CD4-positive, alpha-beta T cell treated with Interleukin-17A for 4 hours (primary cell): ENCODE results near the gene C19orf67.
A peak's percentile ranks its signal among the peaks of the same experiment; 100 is the strongest.

Experiments used
- DNase-seq: peaks from one replicate; pipeline ENCODE4 v3.0.0-alpha.2; 2020; ENCODE audit warnings: mixed read lengths

C19orf67 gene

DNA sequence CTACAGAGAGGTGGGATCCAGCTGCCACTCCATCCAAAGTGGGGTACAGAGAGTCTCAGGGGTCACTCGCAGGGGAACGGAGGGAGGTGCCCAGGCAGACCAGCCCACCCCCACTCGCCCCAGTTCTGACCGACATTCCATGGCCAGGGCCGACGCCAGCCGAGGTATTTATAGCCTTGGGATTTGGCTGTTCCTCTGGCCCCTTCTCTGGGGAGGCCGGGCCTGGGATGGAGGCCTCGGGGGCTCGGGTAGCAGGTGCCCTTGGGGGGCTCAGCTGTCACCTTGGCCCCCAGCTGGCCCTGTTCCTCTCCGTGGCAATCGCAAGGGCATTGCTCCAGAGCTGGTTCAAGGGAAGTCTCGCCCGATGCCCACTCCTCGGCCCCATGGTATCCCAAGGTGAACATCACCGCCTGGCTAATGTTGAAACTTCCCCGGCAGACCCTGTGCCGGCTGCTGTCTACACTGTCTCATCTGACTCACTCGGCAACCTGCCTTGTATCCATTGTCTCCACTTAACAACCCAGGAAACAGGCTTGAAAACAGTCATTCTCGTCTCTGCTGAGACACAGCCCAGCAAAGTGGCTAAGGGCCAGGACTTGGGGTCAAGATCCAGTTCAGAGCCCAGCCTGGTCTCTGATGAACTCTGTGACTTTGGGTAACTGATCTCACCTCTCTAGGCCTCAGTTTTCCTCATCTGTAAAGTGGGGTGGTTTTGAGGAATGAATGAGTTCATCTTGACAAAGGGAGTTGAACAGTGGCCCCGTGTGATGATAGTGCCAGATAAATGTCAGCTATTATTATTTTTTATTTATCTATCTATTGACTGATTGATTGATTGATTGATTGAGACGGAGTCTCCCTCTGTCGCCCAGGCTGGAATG lies 22.2 kb upstream of the C19orf67 start:
- no peak for DNase-seq

- DNase-seq = no peak
Measured at GRCh38 chr19:14106840-14107239, 21.3 kb upstream of the C19orf67 start.

- no peak for DNase-seq
Measured at GRCh38 chr19:14105680-14106079, 20.1 kb upstream of the C19orf67 start.

GRCh38 chr19:14103310-14103709 lies 17.7 kb upstream of the C19orf67 start:
- no peak for DNase-seq

GRCh38 chr19:14102756-14103155 lies 17.2 kb upstream of the C19orf67 start:
- no peak for DNase-seq

DNA sequence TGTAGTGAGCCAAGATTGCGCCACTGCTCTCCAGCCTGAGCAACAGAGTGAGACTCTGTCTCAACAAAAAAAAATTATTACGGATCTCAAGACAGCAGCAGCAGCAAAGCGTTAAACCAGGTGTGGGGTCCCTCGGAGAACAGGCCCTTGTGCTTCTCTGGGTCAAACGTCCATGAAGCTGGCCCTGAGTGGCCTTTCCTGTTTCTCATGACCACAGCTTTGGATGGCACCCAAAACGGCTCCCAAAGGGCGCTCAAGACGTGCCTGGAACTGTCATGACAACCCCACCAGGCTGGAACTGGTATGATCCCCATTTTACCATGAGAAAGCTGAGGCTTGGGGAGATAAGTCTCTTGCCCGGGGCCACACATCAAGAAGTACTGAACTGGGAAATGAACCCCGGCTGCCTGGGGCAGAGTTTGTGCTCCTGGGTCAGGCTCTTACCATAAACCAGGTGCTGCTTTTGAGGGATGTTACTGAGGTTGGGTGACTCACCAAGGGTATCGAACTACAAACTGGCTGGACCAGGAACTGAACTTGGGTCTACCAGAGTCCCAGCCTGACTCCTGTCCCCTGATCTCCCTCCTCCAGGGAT lies 16.6 kb upstream of the C19orf67 start:
- DNase-seq = no peak

GRCh38 chr19:14101003-14101545 lies 15.5 kb upstream of the C19orf67 start:
- no peak for DNase-seq

DNA sequence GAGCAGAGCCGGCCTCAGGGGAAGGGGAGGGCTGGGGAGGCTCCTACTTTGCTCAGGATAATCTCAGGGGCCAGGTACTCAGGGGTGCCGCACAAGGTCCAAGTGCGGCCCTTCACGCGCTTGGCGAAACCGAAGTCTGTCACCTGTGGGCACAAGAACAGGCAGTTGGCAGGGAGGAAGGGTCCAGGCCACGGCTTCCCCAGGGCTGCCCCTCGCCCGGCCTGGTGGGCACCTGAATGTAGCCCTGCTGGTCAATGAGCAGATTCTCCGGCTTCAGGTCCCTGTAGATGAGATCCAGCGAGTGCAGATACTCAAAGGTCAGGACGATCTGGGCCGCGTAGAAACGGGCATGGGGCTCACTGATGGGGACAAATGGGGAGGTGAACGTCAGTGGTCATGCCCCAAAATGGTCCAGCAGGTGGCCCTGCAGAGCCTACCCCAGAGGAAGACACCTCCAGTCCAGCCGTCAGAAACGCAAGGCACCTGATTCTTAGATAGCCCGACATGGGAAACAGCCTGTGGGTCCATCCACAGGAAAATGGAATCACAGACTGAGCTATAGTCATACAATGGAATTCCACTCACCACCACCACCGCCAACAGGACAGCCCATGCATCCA lies 12.1 kb upstream of the C19orf67 start:
- no peak for DNase-seq

- no peak for DNase-seq
Measured at GRCh38 chr19:14096272-14096992, 10.8 kb upstream of the C19orf67 start.

DNA sequence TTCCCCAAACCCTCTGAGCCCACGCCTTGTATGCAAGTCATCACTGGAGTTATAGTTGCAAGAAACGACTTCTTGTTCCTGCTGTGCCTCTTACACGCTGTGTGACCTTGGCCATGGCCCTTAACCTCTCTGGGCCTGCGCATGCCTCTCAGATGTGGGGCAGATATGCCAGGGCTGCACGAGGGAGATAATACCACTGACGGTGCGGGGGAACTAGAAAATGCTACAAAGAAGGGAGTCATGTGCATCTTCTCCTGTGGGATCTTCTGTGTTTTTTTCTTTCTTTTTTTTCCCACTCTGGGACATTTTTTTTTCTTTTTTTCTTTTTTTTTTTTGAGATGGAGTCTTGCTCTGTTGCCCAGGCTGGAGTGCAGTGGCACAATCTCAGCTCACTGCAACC lies 9.3 kb upstream of the C19orf67 start:
- DNase-seq = no peak

DNA sequence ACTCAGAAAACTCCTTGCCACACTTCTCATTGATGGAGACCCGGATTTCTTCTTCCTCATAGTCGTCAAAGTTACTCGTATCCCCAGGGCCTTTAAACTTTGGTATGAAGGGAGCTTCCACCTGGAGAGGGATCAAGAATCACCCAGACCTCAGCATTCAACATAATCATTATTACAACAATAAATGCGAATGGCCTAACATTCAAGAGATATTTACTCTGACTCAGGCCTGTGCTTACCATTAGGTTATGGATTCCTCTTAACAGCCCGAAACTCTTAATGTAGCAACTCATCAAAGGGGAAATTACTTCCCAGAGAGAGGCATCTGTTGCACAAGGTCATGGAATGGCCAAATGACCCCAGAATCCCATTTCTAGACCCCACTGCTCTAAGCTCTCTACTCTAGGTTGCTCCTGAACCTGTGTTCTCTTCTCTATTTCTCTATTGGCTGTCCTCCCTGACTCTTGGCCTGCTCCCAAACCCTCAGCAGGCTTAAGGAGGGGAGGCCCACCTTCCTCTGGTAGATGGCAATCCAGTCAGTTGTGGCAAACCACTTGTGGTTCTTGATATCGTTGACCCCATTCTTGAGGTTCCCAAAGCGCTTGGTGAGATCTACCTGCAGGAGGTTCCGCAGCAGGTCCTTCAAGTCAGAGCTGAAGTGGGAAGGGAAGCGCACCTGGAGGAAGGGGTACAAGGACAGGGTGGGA lies 7.7 kb upstream of the C19orf67 start:
- no peak for DNase-seq

DNA sequence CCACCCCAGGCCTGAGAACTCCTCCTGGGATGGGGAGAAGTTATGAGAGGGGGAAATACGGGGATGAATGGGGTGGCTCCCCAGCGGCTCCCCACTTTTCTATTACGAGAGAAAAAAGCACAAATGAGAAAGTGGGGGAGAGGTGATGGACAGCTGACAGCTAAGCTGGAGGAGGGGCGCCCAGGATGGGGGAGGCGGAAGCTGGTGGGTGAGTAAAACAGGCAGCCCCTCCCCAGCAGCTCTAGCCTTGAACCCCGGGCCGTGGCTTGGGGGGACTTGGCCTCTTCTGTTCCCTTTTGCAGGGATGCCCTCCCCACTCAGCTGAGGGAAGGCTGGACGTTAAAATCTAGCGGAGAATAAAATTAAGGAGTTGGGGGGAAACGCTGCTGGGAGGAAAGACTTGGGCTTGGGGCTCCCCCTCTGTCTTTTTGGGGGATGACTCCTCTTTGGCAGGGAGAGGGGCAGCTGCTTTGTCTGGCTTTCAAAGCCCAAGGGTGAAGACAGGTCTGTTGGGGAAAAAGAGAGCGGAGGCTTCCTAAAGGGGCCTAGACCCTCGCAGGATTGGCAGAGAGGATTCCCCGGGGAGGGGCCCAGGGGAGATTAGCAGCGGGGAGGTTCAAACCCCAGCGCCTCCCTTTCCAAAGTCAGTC lies 6.4 kb upstream of the C19orf67 start:
- peak; percentile 70 for DNase-seq

- DNase-seq = peak; percentile 65
Measured at GRCh38 chr19:14091081-14091812, 5.7 kb upstream of the C19orf67 start.

DNA sequence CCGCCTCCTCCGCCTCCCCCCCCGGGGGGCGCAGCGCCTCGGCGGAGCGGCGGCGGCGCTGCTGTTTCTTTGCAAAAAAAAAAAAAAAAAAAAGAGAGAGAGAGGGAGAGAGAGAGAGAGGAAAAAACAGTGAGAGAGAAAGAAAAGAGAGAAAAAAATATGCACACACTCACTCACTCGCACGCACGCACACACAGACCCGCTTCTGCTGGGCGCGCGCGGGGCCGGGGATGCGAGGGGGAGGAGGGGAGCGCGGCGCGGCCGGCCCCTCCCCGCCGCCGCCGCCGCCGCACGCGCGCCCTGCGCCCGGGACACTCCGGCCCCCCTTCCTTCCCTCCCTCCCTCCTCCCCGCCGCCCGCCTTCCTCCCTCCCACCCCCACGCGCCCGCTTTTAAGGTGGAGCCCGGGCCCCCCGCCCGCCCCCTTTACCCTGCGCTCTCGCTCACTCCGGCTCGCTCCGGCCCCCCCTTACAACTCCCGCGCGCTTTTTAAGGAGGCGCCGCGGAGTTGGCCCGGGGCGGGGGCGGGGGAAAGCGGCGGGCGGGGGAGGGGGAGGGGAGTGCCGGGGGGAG lies 5.0 kb upstream of the C19orf67 start, which contains the start of gene SAMD1:
Gene SAMD1, minus strand, starts transcription at position 243 of the 572 bp plus-strand sequence.
- peak; percentile 96 for DNase-seq

DNA sequence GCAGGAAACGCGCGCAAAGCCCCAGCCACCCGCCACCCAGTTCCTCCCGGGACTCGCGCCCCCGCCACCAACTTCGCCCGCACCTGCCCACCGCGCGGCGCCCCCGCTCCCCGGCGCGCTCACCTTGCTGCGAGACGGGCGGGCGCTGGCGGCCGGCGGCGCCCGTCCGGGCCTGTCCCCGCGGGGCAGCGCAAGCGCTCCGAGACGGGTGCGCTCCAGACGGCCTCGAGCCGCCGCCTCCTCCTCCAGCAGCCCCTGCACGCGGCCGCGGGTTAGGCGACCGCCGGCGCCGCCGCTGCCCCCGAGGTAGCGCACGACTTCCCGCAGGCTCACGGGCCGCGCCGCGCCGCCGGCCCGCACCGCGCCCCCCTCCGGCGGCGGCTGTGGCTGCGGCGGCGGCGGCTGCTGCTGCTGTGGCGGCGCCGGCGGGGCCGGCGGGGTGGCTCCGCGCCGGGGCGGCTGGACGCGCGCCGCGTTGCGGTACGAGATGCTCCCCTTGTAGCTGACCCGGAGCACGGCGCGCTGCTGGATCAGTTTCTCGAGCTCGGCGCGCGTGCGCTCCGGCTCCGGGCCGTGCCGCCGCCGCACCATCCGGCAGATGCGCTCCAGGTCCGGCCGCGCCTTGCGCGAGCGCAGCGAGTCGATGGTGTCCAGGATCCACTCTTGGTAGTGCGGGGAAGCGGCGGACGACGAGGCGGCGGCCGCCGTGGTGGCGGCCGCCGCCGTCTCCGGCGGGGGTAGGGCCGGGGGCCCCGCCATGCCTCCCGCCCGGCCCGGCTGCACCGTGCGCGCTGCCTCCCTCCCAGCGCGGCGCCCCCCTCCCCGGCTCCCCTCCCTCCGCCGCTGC lies 4.3 kb upstream of the C19orf67 start:
- DNase-seq = peak; percentile 69

GRCh38 chr19:14089412-14089661 lies 3.8 kb upstream of the C19orf67 start:
- no peak for DNase-seq

GRCh38 chr19:14088634-14089411 lies 3.2 kb upstream of the C19orf67 start:
- DNase-seq = no peak

GRCh38 chr19:14086098-14086497 lies 515 bp upstream of the C19orf67 start:
- DNase-seq = no peak

DNA sequence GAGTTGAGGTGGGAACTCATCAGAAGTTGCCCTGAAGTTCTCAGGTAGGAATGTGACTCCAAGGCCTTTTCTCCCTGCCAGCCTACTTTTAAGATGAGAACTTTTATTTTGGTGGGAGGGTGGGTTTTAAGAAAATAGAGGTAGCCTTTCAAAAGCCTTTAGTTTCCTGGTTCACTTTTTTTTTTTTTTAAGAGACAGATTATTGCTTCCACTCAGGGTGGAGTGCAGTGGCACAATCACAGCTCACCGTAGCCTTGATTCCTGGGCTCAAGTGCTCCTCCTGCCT lies 3.0 kb downstream of the C19orf67 start:
- DNase-seq = no peak
